NCI-H774 (cell line): ENCODE data around the gene TCHP.
"Not testable (repeated sequence)": the region's sequence is repeated elsewhere in the genome, so short reads cannot be mapped to it uniquely, and the experiment has no call there.

ENCODE experiments used
- DNase-seq: peaks from one replicate; lab custom pipeline; 2025; lab: John Stamatoyannopoulos, UW

TCHP gene, protein sequence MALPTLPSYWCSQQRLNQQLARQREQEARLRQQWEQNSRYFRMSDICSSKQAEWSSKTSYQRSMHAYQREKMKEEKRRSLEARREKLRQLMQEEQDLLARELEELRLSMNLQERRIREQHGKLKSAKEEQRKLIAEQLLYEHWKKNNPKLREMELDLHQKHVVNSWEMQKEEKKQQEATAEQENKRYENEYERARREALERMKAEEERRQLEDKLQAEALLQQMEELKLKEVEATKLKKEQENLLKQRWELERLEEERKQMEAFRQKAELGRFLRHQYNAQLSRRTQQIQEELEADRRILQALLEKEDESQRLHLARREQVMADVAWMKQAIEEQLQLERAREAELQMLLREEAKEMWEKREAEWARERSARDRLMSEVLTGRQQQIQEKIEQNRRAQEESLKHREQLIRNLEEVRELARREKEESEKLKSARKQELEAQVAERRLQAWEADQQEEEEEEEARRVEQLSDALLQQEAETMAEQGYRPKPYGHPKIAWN

DNA sequence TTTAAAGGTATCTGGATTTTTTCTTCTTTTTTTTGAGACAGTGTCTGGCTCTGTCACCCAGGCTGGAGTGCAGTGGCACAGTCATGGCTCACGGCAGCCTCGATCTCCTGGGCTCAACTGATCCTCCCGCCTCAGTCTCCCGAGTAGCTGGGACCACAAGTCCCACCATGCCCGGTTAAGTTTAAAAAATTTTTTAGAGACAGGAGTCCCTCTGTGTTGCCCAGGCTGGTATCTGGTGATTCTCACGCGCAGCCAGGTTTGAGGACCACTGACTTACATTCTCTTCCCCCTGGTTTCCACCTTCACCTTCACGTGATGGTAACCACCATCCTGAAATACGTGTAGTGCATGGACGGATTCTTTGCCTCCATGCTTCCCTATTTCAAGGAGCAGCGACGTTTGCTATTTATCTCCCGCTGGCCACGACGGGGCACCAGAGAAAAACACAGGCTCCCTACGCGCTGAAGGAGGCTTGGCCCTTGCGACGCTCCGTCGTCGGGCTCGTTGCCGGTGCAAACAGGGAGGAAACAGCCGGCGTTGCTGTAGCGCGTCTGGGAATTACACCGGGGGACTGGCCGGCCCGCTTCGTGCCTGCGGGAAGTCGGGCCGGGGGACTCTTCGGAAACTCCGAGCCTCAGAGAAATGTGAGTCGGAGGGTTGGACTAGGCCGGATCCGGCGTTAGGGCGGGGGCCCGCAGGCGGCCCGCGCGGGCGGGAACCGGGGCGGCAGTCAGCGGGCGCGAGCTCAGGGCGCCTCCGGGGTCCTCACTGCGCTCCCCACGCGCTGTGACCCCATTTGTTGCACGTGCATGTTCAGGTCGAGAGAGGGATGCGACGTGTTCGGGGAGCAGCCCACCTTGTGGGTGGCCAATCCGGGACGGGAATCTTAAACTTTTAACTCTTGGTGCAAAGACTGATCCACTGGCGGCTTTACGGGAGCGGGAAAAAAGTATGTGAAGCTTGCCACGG lies at the start of gene TCHP:
TCHP (plus strand) TSS at position 492 of the 969 bp plus-strand sequence. CDS start 2,753 bp downstream, outside the sequence.
- peak; percentile 74 for DNase-seq

DNA sequence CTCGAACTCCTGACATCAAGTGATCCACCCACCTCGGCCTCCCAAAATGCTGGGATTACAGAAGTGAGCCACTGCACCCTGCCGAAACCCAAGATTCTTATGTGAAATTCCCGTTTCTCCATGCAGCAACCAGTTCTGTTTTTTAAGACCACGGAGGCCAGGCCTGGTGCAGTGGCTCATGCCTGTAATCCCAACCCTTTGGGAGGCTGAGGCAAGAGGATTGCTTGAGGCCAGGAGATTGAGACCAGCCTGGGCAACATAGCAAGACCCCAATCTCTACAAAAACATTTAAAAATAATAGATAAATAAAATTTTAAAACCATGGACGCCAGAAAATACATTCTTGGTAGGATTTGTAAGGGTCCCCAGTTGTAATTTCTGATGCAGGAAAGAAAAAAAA lies 49.6 kb upstream of the TCHP start:
- DNase-seq = not testable (repeated sequence)

DNA sequence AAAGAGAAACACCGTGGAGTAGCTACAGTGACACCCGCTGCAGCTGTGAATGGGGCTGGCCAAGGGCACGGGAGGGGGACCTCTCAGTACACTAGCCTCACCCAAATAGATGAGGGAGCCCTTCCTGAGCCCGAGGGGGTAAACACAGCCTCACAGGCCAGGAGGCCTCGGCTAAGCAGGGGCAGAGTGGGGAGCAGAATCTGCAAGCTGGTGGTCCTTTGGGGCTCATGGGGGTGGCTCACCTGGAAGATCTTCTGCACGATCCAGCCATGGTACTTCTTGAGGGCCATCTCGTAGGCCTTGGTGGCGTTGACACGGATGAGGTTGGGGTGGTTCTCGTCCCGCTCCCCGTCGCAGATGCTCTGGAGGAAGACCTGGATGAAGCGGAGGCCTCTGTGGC lies 44.7 kb upstream of the TCHP start:
- no peak for DNase-seq

DNA sequence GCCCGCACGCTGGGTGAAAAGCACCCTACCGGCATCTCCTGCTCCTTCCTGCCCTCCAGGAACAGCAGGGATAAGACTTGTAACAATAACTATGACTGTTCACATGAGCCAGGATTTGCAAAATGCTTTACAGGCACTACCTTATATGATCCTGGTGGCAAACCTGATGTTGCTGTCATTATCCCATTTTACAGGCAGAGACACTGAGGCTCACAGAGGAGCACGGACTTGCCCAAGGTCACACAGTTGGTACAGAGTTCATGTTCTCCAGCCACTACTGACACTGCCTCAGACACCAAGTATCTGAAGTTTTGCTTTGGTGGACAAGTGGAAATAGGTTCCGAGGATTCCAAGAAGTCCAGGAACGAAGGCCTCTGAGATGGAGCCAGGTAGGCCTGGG lies 42.4 kb upstream of the TCHP start:
- no peak for DNase-seq

DNA sequence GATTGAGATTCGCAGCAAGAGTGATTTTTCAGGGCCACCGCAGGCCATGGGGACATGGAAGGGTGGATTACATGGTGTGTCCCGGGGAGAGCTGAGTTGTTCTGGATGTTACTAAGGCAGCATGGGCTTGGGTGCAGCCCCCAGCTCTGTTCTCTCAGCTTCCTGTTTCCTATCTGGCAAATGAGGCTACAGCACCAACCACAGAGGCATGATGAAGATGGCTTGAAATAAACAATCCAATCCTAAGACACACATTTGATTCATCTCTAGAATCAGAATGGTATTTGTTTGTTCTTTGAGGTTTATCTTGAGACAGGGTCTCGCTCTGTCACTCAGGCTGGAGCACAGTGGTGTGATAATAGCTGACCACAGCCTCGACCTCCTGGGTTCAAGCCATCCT lies 41.3 kb upstream of the TCHP start:
- DNase-seq = no peak

DNA sequence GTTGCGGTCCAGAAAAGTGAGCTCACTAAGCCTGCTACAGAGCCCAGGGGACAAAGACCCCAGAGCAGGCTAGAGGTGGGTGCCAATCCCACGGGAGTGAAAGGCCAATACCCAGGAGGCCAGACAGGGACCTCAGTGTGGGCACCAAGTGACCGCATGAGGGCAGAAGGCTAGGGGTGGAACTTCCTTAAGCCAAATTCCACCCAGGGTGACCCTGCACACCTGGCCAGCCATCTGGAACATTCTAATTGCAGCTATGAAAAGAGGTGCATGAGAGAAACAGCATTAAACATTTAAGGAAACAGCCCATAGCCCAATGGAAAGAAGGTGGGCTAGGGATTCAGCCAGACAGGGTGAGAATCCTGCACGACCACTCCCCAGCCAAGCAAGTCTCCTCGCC lies 39.1 kb upstream of the TCHP start:
- DNase-seq = no peak

DNA sequence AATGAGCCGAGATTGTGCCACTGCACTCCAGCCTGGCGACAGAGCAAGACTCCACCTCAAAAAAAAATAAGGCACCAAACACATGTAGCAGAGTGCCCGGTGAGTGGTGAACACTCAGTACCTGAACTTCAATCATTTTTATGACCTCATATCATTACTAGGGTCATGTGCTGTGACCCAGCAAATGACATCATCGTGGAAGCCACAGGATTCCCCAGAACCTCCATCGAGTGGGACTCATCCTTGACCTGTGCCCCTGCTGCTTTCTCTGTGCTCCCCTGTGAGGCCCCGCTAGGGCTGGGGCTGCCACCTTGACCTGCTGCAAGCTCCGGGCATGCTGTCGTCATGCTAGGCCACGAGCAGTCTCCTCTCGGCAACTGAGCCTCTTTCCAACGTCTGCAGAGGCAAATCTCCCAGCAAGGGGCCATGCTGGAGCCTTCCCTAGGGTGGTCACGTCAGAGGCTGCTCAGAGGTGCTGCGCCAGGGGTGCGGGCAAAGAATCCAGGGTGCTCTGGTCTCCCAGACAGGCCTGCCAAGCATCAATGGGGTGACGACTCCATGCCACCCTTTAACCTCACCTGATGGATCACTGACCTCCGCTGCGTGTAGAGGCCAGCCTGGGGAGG lies 38.3 kb upstream of the TCHP start:
- DNase-seq = no peak

DNA sequence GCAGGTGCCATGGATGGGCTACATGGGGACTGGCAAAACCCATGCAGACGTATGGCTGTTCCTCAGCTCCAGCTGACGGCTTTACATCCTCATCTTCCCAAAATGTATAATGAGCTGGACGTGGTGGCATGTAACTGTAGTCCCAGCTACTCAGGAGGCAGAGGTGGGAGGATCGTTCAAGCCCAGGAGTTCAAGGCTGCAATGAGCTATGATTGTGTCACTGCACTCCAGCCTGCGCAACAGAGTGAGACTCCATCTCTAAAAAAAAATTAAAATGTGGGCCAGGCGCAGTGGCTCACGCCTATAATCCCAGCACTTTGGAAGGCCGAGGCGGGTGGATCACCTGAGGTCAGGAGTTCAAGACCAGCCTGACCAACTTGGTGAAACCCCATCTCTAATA lies 37.6 kb upstream of the TCHP start:
- DNase-seq = not testable (repeated sequence)

DNA sequence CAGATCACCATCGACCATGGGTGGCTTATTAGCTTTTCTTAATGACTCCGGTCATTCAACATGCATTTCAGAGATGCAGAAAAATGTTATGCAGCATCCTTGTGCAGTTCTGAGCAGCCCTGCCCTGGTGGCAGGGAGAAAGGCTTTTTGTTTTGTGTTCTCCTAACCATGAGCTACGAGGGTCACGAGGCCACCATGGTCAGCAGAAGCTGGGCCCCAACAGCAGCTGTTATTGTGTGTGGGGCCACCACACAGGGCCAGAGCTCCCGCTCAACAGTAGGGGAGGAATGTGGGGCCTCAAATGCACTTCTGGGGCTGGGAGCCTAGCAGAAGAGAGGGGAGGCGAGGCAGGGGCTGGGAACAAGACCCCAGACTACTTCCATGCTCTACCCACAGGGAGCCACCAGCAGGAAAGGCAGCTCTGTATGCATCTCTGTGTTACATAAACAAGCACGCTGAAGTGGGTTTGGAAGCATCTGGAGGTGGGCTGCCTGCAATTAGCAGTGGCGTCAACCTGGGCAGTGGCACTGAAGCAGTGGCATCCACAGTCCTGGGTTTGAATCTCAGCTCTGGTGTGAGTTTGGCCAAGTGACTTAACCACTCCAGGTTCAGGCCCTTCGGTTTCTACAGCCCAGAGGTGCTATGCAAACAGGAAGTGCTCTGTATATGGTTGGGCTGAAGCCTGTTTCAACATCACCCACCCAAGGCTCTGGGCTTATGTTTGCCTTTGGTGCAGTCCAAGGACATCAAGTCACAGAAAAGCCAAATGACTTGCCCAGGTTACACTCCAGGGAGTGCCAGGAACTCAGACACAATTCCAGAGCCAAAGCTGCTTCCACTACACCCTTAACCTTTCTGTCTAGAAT lies 36.0 kb upstream of the TCHP start:
- no peak for DNase-seq

DNA sequence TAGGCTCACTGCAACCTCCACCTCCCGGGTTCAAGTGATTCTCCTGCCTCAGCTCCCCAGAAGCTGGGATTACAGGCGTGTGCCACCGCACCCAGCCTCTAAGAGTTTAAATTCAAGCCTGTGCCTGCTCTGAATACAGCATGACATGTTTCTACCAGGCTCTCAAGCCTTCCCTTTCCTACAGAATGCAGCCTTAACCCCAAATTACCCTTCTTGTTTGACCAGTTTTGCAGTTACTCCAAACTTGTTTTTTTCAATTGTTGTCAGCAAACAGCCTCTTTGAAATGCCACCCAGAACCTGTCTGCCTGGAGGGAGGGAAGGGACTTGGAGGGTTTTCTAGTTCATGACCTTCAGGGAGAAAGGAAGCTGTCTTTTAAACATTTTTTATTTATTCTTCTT lies 35.2 kb upstream of the TCHP start:
- no peak for DNase-seq

DNA sequence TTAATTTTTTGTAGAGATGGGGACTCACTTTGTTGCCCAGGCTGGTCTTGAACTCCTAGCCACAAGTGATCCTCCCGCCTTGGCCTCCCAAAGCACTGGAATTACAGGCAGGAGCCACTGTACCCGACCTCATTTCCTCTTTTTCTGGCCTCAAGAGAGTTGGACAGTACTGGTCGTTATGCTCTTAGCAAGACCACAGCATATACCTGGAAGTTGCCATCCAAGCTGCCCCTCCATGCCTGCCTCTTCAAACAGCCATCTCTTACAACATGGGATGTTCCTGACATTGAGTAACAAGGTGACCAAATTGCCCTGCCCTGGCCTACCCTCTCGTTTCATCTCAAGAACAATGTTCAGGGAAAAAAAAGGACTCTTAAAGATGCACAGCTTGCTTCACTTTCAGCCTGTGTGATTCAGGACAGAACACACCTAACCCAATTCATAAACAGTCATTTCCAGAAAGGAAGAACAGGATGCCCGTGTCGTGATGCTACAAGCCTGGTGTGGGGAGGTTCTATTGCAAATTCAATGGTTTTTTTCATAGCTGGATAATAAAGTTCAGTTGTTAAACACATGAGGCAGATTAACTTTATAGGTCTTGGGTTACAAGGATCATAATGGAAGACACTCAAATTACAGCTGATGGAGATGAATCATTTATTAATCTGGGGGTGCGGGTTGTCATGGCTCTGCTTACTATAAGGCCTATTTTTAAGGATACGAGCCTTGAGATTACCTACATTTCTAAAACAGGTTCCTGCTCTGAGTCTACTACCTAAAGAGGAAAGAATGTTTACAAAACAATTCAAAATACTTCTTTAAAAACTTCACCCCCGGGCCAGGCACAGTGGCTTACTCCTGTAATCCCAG lies 31.7 kb upstream of the TCHP start:
- no peak for DNase-seq

DNA sequence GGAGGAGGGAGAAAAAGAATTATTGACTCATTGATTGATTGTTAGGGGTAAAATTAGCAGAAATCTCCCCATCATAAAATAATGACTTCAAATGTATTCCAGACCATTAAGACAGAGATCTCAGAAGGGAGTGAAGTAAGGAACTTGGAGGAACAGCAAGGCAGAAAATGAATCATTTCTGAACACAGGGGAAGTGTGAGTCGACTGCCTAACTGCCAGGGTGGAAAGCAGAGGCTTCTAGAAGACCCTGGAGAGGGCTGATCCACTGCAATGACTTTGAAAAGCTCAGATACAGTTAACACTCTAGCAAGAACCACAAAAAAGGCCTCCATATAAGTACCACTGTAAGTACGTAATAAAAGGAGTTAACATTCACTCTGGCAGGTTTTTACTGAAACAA lies 29.4 kb upstream of the TCHP start:
- DNase-seq = no peak

DNA sequence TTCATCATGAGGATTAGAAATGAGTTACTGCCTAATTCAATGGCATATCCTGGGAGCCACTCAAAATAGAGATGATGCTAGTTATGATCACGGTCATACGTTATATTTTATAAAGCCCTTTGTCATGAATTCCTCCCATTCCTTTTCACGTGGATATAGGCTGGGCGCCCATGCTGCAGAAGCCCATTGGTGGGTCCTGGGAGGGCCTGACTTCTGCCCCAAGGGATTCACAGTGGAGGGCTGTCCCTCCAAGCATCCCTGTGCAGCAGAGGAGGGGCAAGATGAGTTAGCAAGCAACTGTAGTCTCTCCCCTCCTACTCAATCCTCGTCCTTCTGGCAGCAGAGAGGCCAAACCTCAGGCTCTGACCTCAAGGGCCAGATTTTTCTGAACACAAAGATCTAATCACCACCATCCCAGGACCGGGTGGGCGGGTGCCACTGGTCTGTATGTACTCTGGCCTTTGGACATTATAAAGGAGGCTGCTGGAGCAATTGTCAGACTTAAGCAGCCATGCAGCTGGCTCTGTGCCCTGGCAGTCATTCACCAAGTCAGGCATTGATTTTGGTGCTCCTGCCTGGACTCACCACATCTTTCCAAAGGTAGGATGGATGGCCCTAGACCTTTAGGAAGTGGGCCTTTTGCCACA lies 28.3 kb upstream of the TCHP start:
- DNase-seq = no peak

DNA sequence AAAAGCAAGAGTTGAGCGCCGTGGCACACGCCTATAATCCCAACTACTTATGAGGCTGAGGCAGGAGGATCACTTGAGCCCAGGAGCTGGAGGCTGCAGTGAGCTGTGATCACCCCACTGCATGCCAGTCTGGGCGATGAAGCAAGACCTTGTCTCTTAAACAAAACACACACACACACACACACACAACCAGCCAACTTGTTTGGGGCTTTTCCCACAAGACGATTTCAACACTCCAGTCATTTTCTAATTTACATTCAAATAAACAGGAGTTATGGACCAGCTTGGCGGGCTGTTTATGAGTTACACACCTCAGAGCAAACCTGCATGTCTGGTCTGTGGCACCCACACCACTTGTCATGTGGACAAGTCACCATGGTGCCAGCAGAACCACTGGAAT lies 26.4 kb upstream of the TCHP start:
- DNase-seq = no peak

DNA sequence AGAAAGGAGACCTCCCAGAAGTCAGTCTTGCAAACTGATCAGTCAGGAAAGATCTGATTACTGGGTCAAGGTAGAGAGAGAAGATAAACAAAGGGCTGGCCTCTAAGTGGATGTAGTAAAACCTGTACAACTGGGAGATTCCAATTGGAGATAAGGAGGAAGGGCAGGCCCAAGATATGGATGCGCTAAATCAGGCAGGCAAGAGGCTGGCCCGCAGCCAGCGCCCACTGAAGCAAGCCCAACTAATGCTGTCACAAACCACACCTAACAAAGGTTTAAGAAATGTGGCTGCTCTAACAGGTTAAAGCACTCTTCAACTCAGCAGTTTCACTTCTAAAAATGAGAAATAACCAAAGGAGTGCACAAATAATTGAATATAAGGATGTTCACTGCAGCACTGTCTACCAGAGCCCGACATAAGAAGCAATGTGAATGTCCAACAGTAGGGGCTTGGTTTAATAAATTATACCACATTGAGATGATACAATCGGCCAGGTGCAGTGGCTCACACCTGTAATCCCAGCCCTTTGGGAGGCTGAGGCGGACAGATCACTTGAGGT lies 24.4 kb upstream of the TCHP start:
- no peak for DNase-seq

DNA sequence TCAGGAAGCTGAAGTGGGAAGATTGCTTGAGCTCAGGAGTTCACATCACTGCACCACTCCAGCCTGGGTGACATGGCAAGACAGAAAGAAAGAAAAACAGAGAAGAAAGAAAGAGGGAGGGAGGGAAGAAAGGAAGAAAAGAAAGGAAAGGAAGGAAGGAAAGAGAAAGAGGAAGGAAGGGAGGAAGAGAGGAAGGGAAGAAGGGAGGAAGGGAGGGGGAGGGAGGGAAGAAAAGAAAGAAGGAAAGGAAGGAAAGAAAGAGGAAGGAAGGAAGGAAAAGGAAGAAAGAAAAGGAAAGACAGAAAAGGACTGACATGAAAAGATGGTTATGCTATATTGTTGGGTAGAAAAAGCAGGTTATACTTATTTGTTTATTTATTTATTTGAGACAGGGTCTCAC lies 23.7 kb upstream of the TCHP start:
- DNase-seq = no peak

DNA sequence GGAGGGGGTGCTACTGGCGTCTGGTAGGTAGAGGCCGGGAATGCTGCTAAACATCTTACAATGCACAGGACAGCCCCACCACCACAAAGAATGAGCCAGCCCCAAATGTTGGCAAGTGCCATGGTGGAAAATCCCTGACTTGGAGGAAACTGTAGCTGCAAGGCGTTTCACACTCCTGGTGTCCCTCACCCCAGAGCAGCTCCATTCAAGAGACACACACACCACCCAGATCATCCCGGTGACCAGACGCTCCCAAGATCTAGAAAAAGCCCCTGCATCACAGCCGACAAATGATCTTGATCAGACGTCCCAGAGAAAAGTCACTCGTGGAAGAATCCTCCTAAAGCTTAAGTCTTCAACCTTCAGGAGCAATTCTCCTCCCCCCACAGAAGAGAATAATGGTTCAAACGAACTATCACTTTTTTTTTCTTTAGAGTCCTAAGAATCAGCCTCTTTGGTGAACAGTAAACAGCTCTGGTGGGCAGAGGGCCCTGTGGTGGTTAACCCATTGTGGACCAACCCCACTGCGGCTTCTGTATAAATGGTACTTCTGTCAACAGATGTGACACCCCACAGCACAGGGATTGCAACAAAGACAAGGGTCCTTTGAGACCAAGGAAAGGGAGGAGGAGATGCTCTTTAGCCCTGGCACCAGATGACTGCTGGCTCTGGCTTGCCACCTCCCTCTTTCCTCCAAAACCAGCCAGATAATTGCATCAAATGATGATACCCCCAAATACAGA lies 22.4 kb upstream of the TCHP start:
- no peak for DNase-seq

DNA sequence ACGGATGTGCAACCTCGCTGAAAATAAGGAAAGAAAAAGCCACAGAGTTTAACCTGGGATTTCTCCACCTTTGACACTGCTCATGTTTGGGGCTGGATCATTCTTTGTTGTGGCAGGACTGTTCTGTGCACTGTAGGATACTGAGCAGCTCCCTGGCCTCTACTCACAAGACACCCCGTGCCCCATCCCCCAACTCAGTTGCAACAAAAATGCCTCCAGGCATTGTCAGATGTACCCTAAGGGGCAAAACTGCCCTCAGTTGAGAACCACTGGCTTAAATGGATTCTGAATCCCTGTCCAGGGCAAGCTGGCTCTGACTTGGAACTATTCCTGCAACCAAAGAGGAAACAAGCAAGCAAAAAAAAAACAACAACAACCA lies 21.8 kb upstream of the TCHP start:
- DNase-seq = no peak

DNA sequence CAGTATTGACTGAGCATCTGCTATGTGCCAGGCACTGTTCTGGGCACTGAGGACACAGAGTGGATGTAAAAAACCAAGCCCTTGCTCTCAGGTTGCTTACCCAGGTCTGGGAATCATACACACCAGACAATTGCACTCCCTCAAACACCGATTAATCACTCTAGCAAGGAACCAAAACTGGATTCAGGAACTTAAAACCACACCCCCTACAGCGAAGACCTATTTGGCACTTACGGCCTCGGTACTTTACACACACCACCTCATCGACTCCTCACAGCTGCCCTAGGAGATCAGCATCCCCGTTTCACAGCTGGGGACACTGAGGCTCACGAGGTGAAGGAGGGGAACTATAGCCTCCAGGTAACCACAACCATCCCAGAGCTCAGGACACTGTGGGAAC lies 21.3 kb upstream of the TCHP start:
- no peak for DNase-seq
